Karpas-422 (cell line): ENCODE measurements around the gene PDZK1IP1. TPM values are rescaled to one million over a fixed set of nuclear protein-coding genes. Genes with fewer than 3 reads are reported as not detected.
"Not testable (repeated sequence)": the region's sequence is repeated elsewhere in the genome, so short reads cannot be mapped to it uniquely, and the experiment has no call there.

Source experiments
- DNase-seq: peaks from one replicate; pipeline ENCODE4 v3.0.0-alpha.2; 2015
- H2AFZ ChIP-seq: fragments of 200-600 bp; sonication (generic); 2 replicates; pipeline ENCODE4 v1.6.1; 2014; ENCODE audit warnings: antibody characterized with exemption, low read length, mixed read lengths
- H3K27ac ChIP-seq: fragments of 200-600 bp; sonication (generic); 2 replicates; pipeline ENCODE4 v1.5.1; 2014; ENCODE audit warnings: mild to moderate bottlenecking, low read length, moderate library complexity
- H3K27me3 ChIP-seq: fragments of 200-600 bp; sonication (generic); 2 replicates; pipeline ENCODE4 v1.6.1; 2014; ENCODE audit warnings: low read length, mixed read lengths
- H3K36me3 ChIP-seq: fragments of 200-600 bp; sonication (generic); 2 replicates; pipeline ENCODE4 v1.6.1; 2014; ENCODE audit warnings: low read length, mixed read lengths; ENCODE audit not compliant: insufficient read depth
- H3K4me1 ChIP-seq: fragments of 200-600 bp; sonication (generic); 2 replicates; pipeline ENCODE4 v1.6.1; 2014; ENCODE audit warnings: mild to moderate bottlenecking, low read length, mixed read lengths
- H3K4me2 ChIP-seq: fragments of 200-600 bp; sonication (generic); 2 replicates; pipeline ENCODE4 v1.6.1; 2014; ENCODE audit warnings: low read length, low read depth, mild to moderate bottlenecking; ENCODE audit not compliant: poor library complexity, severe bottlenecking
- H3K4me3 ChIP-seq: fragments of 200-600 bp; sonication (generic); 2 replicates; pipeline ENCODE4 v1.5.1; 2014; ENCODE audit warnings: mild to moderate bottlenecking, antibody characterized with exemption, low read length, mixed read lengths
- H3K79me2 ChIP-seq: fragments of 200-600 bp; sonication (generic); 2 replicates; pipeline ENCODE4 v1.6.1; 2014; ENCODE audit warnings: mild to moderate bottlenecking, low read length, mixed read lengths
- H3K9ac ChIP-seq: fragments of 200-600 bp; sonication (generic); 2 replicates; pipeline ENCODE4 v1.6.0; 2014; ENCODE audit warnings: low read length
- H3K9me2 ChIP-seq: fragments of 200-600 bp; sonication (generic), shearing (Covaris generic); replicated peaks from 2 replicates; pipeline ENCODE4 v1.6.0; 2014; ENCODE audit warnings: mild to moderate bottlenecking, low read length, moderate library complexity; ENCODE audit not compliant: insufficient read depth
- H3K9me3 ChIP-seq: fragments of 300-700, 200-600 bp; sonication (generic); 2 replicates; pipeline ENCODE4 v1.6.1; 2014; ENCODE audit warnings: low read length, mixed read lengths
- H4K20me1 ChIP-seq: fragments of 200-600 bp; sonication (generic); 2 replicates; pipeline ENCODE4 v1.6.1; 2014; ENCODE audit warnings: mild to moderate bottlenecking, antibody characterized with exemption, low read length, low read depth; ENCODE audit not compliant: insufficient read depth
- total RNA-seq: library from RNA; depleted of rRNA; stranded (reverse); fragments of >200 nt; shearing (Covaris generic); gene quantifications from 2 replicates; pipeline ENCODE4 v1.2.3, GENCODE V29; 2014; ENCODE audit warnings: low replicate concordance

The PDZK1IP1 gene
- total RNA-seq, 1 experiment from 2014 or later: not detected

DNA sequence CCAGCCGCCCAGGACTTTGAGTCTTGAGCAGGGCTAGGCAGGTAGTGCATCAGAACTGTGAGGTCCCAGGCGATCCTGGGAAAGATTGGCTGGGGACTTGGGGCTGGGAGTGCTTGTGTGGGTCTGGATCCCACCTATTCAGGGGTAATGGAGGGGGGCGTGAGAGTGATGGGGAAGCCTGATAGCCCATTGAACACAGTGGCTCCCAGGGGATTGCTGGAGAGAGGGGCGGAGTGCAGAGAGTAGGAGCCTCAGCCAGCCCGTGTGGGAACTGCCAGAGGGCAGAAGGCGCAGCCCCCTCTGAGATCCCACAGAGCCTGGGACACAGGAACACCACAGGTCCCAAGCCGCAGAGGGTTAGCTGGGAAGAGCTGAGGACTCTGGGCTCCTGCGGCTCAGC, 19.3 kb upstream of the PDZK1IP1 start:
- H3K9me2 ChIP-seq: no peaks in the 10 kb centered on the region
- no peak overlapping the region for H3K9ac ChIP-seq
- H2AFZ ChIP-seq: no peak overlapping the region
- H3K9me3 ChIP-seq: no peaks in the 10 kb centered on the region
- no peaks in the 10 kb centered on the region for H3K79me2 ChIP-seq
- H3K4me3 ChIP-seq: no peak overlapping the region
- H3K4me2 ChIP-seq: no peak overlapping the region
- H4K20me1 ChIP-seq: no peaks in the 10 kb centered on the region
- no peaks in the 10 kb centered on the region for H3K36me3 ChIP-seq
- H3K27me3 ChIP-seq: no peaks in the 10 kb centered on the region
- no peaks in the 10 kb centered on the region for H3K4me1 ChIP-seq
- H3K27ac ChIP-seq: no peak overlapping the region
- DNase-seq: no peak

DNA sequence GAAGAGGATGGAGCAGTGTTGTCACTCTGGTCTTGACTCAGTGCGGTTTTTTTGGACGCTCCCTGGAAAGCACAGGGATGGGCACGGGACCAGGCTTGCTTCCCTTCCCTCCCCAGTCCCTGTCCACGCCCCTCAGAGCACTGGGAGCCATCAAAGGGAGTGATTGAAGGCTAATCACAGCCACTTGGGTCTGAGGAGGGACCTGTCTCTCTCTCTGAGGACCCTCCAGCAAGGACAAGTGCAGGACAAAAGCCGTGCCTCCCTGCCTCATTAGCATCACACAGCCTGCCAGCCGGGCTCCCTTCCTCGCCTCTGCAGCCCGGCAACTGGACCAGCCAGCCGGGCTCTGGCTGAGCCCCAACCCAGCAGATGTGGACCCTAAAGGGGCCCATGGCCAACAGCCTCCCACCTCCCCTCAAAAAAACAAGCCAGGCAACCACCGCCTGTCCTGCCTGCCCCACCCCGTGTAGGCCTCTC, 18.6 kb upstream of the PDZK1IP1 start:
- no peaks in the 10 kb centered on the region for H3K36me3 ChIP-seq
- H3K4me1 ChIP-seq: peaks cover 2% of the 10 kb centered on the region
- H3K4me3 ChIP-seq: no peak overlapping the region
- DNase-seq: no peak
- H3K9ac ChIP-seq: no peak overlapping the region
- no peaks in the 10 kb centered on the region for H3K9me3 ChIP-seq
- no peak overlapping the region for H3K4me2 ChIP-seq
- H3K79me2 ChIP-seq: no peaks in the 10 kb centered on the region
- no peak overlapping the region for H3K27ac ChIP-seq
- H2AFZ ChIP-seq: no peak overlapping the region
- no peaks in the 10 kb centered on the region for H3K27me3 ChIP-seq
- no peaks in the 10 kb centered on the region for H4K20me1 ChIP-seq
- no peaks in the 10 kb centered on the region for H3K9me2 ChIP-seq

DNA sequence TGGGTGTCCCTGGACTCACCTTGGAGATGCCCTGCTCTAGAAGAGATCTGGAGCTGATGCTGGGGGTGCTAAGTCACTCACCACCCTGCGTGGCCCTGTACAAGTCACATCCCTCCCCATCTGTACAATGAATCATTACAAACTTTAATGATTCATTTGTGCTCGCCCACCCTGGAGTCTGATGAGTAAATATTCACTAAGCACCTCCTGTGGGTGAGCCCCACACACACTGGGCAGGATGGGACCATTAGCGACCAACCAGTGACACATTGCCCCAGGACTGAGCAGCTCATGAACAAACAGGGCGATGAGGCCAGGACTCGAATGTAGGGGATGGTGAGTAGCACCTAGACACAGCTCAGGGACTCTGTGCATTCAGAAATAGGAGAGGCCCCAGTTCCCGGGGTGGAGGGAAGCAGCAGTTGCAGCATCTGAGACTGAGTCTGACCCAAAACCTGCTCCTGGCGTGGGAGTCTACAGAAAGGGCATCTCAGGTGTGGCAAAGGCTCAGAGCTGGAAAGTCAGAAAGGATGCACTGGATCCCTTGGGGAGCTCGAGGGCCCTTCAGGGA, 18.1 kb upstream of the PDZK1IP1 start:
- DNase-seq: no peak
- Histone ChIP-seq H3K27me3 (no peaks in the 10 kb centered on the region), H4K20me1 (no peaks in the 10 kb centered on the region), H3K27ac (no peak overlapping the region), H3K9me3 (no peaks in the 10 kb centered on the region), H2AFZ (no peak overlapping the region), H3K36me3 (no peaks in the 10 kb centered on the region), H3K9me2 (no peaks in the 10 kb centered on the region), H3K9ac (no peak overlapping the region), H3K79me2 (no peaks in the 10 kb centered on the region), H3K4me2 (no peak overlapping the region), H3K4me1 (peaks cover 7% of the 10 kb centered on the region), H3K4me3 (no peak overlapping the region)

DNA sequence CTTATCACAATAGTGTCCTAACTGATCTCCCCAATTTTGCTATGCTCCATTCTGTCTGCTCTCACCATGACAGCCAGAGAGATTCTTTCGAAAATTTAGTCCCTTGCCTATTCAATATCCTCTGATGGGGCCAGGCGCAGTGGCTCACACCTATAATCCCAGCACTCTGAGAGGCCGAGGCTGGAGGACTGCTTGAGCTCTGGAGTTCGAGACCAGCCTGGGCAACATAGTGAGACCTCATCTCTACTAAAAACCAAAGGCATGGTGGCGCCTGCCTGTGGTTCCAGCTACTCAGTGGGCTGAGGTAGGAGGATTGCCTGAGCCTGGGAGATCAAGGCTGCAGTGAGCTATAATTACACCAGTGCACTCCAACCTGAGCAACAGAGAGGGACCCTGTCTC, 16.1 kb upstream of the PDZK1IP1 start:
- H3K36me3 ChIP-seq: no peaks in the 10 kb centered on the region
- DNase-seq: no peak
- no peak overlapping the region for H3K4me2 ChIP-seq
- no peak overlapping the region for H2AFZ ChIP-seq
- no peaks in the 10 kb centered on the region for H3K27me3 ChIP-seq
- H3K9me3 ChIP-seq: no peaks in the 10 kb centered on the region
- H3K4me1 ChIP-seq: peaks cover 7% of the 10 kb centered on the region
- no peaks in the 10 kb centered on the region for H3K79me2 ChIP-seq
- no peak overlapping the region for H3K9ac ChIP-seq
- H4K20me1 ChIP-seq: no peaks in the 10 kb centered on the region
- no peak overlapping the region for H3K4me3 ChIP-seq
- no peak overlapping the region for H3K27ac ChIP-seq
- no peaks in the 10 kb centered on the region for H3K9me2 ChIP-seq

DNA sequence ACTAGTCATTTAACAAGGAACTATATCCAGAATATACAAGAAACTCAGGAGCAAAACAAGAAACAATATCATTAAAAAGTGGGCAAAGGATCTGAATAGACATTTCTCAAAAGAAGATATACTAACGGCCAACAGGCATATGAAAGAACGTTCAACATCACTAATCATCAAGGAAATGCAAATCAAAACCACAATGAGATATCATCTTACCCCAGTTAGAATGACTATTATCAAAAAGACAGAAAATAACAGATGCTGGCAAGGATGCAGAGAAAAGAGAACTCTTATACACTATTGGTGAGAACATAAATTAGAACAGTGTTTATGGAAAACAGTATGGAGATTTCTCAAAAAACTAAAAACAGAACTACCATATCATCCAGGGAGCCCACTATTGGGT, 13.7 kb upstream of the PDZK1IP1 start:
- not testable (repeated sequence) for H3K36me3 ChIP-seq, H3K79me2 ChIP-seq

DNA sequence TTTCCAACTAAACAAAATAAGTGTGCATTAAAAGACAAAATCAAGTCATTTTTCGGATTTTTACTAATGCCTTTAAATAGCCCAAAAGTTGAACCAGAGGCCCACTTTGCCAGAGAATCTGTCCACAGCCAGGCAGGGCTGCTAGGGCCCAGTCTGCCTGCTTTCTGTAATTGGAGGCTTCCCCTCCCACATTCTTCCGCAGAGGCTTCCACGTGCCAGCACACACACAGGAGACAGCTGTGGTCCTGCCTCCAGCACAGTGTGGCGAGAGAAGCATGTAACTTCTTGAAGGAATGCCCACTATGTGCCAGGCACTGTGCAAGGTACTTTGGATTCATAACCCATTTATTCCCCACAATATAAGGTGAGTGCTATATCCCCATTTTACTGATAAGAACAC, 11.3 kb upstream of the PDZK1IP1 start:
- DNase-seq: no peak
- Histone ChIP-seq H3K79me2 (no peaks in the 10 kb centered on the region), H3K27ac (no peak overlapping the region), H4K20me1 (no peaks in the 10 kb centered on the region), H3K9ac (no peak overlapping the region), H3K9me2 (no peaks in the 10 kb centered on the region), H2AFZ (no peak overlapping the region), H3K36me3 (no peaks in the 10 kb centered on the region), H3K27me3 (no peaks in the 10 kb centered on the region), H3K4me2 (no peak overlapping the region), H3K4me3 (no peak overlapping the region), H3K4me1 (peaks cover 7% of the 10 kb centered on the region), H3K9me3 (no peaks in the 10 kb centered on the region)

More for the DNA sequence above, 13.7 kb upstream of the PDZK1IP1 start:
- not testable (repeated sequence) for H3K9me2 ChIP-seq, H2AFZ ChIP-seq, H3K4me3 ChIP-seq, H3K27ac ChIP-seq, H3K27me3 ChIP-seq, H4K20me1 ChIP-seq, H3K9me3 ChIP-seq, H3K4me2 ChIP-seq, H3K9ac ChIP-seq, H3K4me1 ChIP-seq, DNase-seq

DNA sequence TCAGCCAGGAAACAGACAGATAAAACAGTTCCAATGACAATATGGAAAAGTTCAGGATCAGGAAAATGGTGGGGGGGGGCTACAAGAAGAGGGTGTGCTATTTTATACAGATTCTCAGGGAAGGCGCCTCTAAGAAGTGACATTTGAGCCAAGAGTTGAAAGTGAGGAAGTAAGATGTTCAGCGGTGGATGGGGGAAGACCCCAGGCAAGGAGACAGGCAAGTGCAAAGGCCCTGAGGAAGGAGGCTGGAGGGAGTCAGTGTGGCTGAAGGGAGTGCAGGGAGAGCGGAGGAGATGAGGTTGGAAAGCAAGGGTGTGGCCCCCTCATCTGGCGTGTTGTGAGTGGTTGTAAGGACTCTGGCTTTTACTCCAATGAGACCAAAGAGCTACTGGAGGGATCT, 8.4 kb upstream of the PDZK1IP1 start:
- no peak overlapping the region for H3K4me2 ChIP-seq
- H3K4me3 ChIP-seq: no peak overlapping the region
- no peaks in the 10 kb centered on the region for H3K79me2 ChIP-seq
- peaks cover 5% of the 10 kb centered on the region for H3K4me1 ChIP-seq
- H2AFZ ChIP-seq: no peak overlapping the region
- DNase-seq: no peak
- no peaks in the 10 kb centered on the region for H4K20me1 ChIP-seq
- H3K36me3 ChIP-seq: no peaks in the 10 kb centered on the region
- H3K27me3 ChIP-seq: no peaks in the 10 kb centered on the region
- H3K9ac ChIP-seq: no peak overlapping the region
- H3K9me2 ChIP-seq: no peaks in the 10 kb centered on the region
- no peaks in the 10 kb centered on the region for H3K9me3 ChIP-seq
- no peak overlapping the region for H3K27ac ChIP-seq

DNA sequence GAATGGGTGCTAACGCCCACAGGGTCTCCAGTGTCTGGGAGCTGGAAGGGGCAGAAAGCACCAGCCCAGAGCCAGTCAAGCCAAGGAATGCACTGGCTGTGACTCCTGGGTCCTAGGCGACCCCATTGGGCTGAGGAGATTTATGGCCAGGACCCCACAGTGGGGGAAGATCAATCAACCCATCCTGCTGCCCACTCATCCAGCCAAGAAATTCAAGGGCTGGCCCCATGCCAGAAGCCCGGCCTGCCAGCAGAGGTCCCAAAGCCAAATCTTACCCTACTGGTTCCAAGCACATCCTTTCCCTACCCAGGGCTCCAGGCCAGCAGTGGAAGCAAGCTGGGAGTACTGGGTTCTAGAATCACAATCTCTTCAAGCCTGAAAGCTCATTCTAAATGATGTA, 6.8 kb upstream of the PDZK1IP1 start:
- H4K20me1 ChIP-seq: no peaks in the 10 kb centered on the region
- H3K4me3 ChIP-seq: no peak overlapping the region
- no peak overlapping the region for H2AFZ ChIP-seq
- no peak overlapping the region for H3K9ac ChIP-seq
- H3K27ac ChIP-seq: no peak overlapping the region
- H3K9me3 ChIP-seq: no peaks in the 10 kb centered on the region
- no peaks in the 10 kb centered on the region for H3K36me3 ChIP-seq
- no peaks in the 10 kb centered on the region for H3K79me2 ChIP-seq
- peaks cover 2% of the 10 kb centered on the region; the same call in 1 of the 2 replicates for H3K4me1 ChIP-seq
- no peak for DNase-seq
- H3K9me2 ChIP-seq: no peaks in the 10 kb centered on the region
- H3K27me3 ChIP-seq: no peaks in the 10 kb centered on the region
- H3K4me2 ChIP-seq: no peak overlapping the region

DNA sequence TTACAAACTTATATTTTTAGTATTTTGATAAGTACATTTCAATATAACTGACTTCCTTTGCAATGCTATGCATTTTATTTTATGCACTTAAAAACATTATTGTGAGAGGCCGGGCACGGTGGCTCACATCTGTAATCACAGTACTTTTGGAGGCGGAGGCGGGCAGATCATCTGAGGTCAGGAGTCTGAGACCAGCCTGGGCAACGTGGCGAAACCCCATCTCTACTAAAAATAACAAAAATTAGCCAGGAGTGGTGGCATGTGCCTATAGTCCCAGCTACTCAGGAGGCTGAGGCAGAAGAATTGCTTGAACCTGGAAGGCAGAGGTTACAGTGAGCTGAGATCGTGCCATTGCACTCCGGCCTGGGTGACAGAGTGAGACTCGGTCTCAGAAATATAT, 6.1 kb upstream of the PDZK1IP1 start:
- H3K4me2 ChIP-seq, H3K4me1 ChIP-seq, H4K20me1 ChIP-seq, H3K9me3 ChIP-seq, H3K4me3 ChIP-seq, H3K36me3 ChIP-seq, H3K27ac ChIP-seq, H3K9ac ChIP-seq, DNase-seq, H2AFZ ChIP-seq, H3K79me2 ChIP-seq, H3K27me3 ChIP-seq, H3K9me2 ChIP-seq: not testable (repeated sequence)
